Activated naive CD8-positive, alpha-beta T cell treated with anti-CD3 and anti-CD28 coated beads, Interleukin-2, amount 10 ng/mL, durations not matched to agents 7 days and 5 days (primary cell): ENCODE results near the gene SLCO2A1. TPM values are rescaled to one million over a fixed set of nuclear protein-coding genes. Genes with fewer than 3 reads are reported as not detected.

Source experiments
- ATAC-seq: fragments of 150-1000 bp; cut with Tn5 transposase; one replicate; pipeline ENCODE4 v1.10.0; 2021; ENCODE audit warnings: low read depth, moderate library complexity
- POLR2A ChIA-PET: fragments of 350-600 bp; sonication (Branson Sonifier 250); formaldehyde crosslinking; loops from one replicate; lab custom pipeline; 2021; ENCODE audit warnings: antibody characterized with exemption; lab: Charles Lee
- DNase-seq: peaks from one replicate; pipeline ENCODE4 v3.0.0; 2021
- H3K27ac Mint-ChIP-seq: one replicate; pipeline ENCODE4 v1.8.0; 2022; ENCODE audit warnings: mild to moderate bottlenecking, mixed read lengths
- H3K27me3 Mint-ChIP-seq: one replicate; pipeline ENCODE4 v1.8.0; 2022; ENCODE audit warnings: mild to moderate bottlenecking, moderate library complexity, mixed read lengths
- H3K36me3 Mint-ChIP-seq: one replicate; pipeline ENCODE4 v1.8.0; 2021; ENCODE audit warnings: mild to moderate bottlenecking, mixed read lengths
- H3K4me1 Mint-ChIP-seq: one replicate; pipeline ENCODE4 v1.8.0; 2021; ENCODE audit warnings: mixed read lengths
- H3K4me3 Mint-ChIP-seq: one replicate; pipeline ENCODE4 v1.8.0; 2022; ENCODE audit warnings: mild to moderate bottlenecking, moderate library complexity, mixed read lengths
- H3K9me3 Mint-ChIP-seq: one replicate; pipeline ENCODE4 v1.8.0; 2021; ENCODE audit warnings: mixed read lengths
- total RNA-seq, 2 experiments: library from RNA; stranded (reverse); gene quantifications; one replicate each; pipeline ENCODE4 v1.2.3, GENCODE V29; 2021

The SLCO2A1 gene
- total RNA-seq, 2 experiments from 2014 or later: not detected

DNA sequence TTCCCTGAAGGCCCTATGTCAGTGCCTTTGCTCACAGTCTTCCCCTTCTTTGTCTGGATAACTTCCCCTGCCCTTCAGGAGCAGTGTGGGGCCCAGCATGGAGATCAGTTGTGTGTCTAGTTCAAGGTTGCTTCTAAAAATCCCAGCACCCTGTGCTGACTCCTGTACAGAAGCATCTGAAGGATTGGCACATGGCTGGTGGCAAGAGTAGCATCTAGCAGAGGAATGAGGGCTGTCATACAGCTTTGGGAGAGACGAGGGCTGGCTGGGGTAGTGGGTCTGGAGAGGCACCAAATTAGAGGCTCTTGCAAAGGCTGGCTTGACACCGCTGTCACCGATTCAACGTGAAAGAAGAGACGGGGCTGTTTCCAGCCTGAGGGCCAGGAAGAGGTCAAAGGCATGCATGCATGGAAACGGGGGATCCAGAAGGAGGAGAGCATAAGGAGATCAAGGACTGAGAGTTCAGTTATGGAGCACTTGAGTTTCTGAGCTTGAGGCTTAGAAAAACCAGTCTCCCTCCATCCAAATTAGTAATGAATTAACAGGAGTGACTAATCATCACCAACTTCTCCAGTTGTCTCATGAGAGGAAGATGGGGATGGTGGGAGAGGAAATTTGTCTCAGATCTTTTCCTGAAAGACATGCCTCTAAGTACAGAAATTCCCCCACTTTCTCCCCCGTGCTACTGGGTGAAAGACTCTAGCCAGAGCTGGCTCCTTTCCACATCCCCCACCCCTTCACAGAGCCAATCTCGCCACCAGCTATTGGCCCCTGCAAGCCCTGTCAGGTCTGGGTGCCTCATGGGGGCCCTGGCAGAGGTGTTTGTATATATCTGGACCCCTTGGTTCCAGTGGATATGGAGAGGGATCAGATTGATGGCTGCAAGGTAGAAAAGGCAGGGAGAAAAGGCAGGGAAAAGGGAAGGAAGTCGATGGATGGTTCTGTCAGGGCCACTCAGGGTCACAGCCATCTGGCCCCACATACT is 45.9 kb downstream of the SLCO2A1 start:
- no peak for ATAC-seq
- DNase-seq: no peak
- H3K27me3 Mint-ChIP-seq: peaks cover 8% of the 10 kb centered on the region
- no peaks in the 10 kb centered on the region for H3K9me3 Mint-ChIP-seq
- H3K36me3 Mint-ChIP-seq: no peaks in the 10 kb centered on the region
- no peak overlapping the region for H3K4me3 Mint-ChIP-seq
- no peak overlapping the region for H3K27ac Mint-ChIP-seq
- POLR2A ChIA-PET: no interaction called here
- H3K4me1 Mint-ChIP-seq: no peaks in the 10 kb centered on the region

DNA sequence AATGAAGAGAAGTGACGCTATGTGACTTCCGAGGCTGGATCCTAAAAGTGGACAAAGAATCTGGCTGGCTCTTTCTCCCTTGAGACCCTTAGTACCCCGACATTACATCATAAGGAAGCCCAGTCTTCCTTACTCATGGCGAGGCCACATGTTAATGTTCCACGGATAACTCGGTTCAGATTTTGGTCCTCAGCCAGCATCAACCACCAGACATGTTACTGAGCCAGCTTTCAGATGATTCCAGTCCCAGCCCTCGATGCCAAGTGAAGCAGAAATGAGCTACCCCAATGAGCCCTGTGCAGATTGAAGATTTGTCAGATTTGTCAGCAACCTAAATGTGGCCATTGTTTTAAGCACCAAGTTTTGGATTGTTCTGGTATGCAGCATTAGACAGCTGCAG is 46.6 kb downstream of the SLCO2A1 start:
- Mint-ChIP-seq H3K27ac (no peak overlapping the region), H3K9me3 (no peaks in the 10 kb centered on the region), H3K4me3 (no peak overlapping the region), H3K4me1 (no peaks in the 10 kb centered on the region), H3K27me3 (peaks cover 6% of the 10 kb centered on the region), H3K36me3 (no peaks in the 10 kb centered on the region)
- POLR2A ChIA-PET: no interaction called here
- no peak for DNase-seq
- ATAC-seq: no peak

DNA sequence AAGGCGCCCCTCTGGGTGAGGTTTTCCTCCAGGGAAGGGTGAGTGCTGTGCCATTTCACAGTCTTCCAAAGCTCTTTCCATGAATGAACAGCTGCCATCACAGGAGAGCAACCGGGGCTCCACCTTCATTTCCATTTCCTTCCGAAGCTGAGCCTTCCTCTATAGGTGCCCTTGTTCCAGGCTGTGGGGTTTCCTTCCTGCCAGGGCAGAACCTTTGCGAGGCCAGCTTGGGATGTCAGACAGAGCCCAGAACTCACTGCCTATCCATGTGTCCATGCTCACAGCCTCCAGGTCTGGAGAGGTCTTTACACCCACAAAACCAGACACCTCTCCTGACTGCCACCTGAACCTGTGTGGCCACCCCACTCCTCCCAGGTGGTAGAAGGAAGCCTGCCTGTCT is 49.2 kb downstream of the SLCO2A1 start:
- H3K9me3 Mint-ChIP-seq: no peaks in the 10 kb centered on the region
- ATAC-seq (no peak), DNase-seq (no peak)
- no peak overlapping the region for H3K4me3 Mint-ChIP-seq
- H3K27ac Mint-ChIP-seq: no peak overlapping the region
- POLR2A ChIA-PET: no interaction called here
- no peaks in the 10 kb centered on the region for H3K4me1 Mint-ChIP-seq
- H3K36me3 Mint-ChIP-seq: no peaks in the 10 kb centered on the region
- H3K27me3 Mint-ChIP-seq: peaks cover 6% of the 10 kb centered on the region

GRCh38 chr3:133980035-133980434 is 49.7 kb downstream of the SLCO2A1 start:
- Mint-ChIP-seq H3K9me3 (no peaks in the 10 kb centered on the region), H3K27ac (no peak overlapping the region), H3K36me3 (no peaks in the 10 kb centered on the region), H3K4me3 (no peak overlapping the region), H3K27me3 (peaks cover 6% of the 10 kb centered on the region), H3K4me1 (no peaks in the 10 kb centered on the region)
- POLR2A ChIA-PET: no interaction called here
- ATAC-seq: no peak
- DNase-seq: no peak

GRCh38 chr3:133979553-133979952 is 50.2 kb downstream of the SLCO2A1 start:
- no peaks in the 10 kb centered on the region for H3K36me3 Mint-ChIP-seq
- no peak overlapping the region for H3K4me3 Mint-ChIP-seq
- no peaks in the 10 kb centered on the region for H3K9me3 Mint-ChIP-seq
- no peak overlapping the region for H3K27ac Mint-ChIP-seq
- H3K4me1 Mint-ChIP-seq: no peaks in the 10 kb centered on the region
- peaks cover 8% of the 10 kb centered on the region for H3K27me3 Mint-ChIP-seq
- POLR2A ChIA-PET: no interaction called here
- DNase-seq: no peak
- no peak for ATAC-seq

DNA sequence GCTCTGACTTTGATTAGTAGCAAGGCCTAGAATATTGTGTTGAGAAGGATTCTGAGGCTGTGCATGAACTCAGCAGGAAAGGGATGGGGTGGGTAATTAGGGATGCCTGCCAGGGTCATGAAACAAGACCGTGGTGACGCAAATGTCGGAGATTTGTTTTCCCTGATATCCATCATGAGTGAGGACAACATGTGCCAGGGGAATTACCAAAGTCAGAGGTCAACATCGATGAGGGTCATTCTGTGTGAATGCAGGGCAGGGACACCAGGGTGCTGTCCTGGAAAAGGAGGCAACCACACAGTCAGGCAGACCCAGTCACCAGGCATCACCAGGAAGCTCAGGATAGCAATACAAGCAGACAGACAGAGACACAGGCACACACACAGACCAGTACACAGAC is 52.2 kb downstream of the SLCO2A1 start:
- H3K4me3 Mint-ChIP-seq: no peak overlapping the region
- DNase-seq: no peak
- H3K4me1 Mint-ChIP-seq: no peaks in the 10 kb centered on the region
- ATAC-seq: no peak
- POLR2A ChIA-PET: no interaction called here
- H3K9me3 Mint-ChIP-seq: no peaks in the 10 kb centered on the region
- no peak overlapping the region for H3K27ac Mint-ChIP-seq
- peaks cover 5% of the 10 kb centered on the region for H3K27me3 Mint-ChIP-seq
- H3K36me3 Mint-ChIP-seq: no peaks in the 10 kb centered on the region

DNA sequence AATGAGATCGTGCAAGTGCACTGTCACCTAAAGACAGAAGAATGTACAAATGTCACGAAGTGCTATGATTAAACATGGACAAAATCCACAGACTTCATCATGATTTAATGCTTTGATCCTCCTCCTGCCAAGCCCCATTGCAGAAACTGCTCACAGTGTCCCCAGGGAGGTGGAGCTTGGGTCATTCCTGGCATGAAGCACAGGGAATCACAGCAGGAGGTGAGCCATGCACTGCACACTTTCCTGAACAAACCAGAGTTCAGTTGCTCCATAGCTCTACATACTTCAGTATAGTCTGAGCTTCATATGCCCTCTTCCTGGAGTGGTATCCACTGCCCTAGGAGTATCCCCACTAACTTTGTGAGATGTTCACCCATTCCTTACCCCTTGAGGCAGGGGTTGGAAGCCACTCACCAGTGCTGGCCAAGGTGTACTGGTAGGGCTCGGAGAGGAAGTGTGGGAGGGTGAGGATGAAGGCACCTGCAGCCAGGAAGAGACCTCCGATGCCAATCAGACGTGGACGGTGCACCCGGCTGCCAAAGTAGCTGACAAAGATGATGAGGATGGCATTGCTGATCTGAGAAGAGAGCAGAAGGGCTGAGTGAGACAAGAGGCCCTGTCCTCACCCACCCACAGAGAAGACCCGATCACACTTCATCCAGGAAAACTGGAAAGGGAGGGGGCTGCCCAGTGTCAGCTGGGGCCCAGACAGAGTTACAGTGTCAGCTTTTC is 56.3 kb downstream of the SLCO2A1 start:
- Mint-ChIP-seq H3K4me1 (no peaks in the 10 kb centered on the region), H3K9me3 (no peaks in the 10 kb centered on the region), H3K27ac (no peak overlapping the region), H3K36me3 (no peaks in the 10 kb centered on the region), H3K27me3 (peaks cover 4% of the 10 kb centered on the region), H3K4me3 (no peak overlapping the region)
- POLR2A ChIA-PET: no interaction called here
- ATAC-seq: no peak
- no peak for DNase-seq

DNA sequence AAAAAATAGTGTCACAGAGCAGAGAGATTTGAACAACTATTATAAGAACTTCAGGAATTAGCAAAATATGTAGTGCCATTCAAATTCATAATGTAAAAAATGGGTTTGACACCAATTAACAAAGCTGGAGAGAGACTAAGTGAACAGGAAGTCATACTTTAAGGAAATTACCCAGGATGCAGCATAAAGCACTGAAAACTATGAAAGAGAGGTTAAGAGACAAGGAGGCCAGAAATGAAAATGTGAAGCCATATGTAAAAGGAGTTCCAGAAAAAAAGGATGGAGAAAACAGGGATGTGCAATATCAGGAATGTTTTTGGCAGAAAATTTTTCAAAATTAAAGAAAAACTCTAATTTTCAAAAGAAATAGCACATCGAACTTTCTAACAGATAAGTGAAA is 57.6 kb downstream of the SLCO2A1 start:
- DNase-seq: no peak
- POLR2A ChIA-PET: no interaction called here
- Mint-ChIP-seq H3K27me3 (peaks cover 8% of the 10 kb centered on the region), H3K36me3 (no peaks in the 10 kb centered on the region), H3K4me3 (no peak overlapping the region), H3K4me1 (no peaks in the 10 kb centered on the region), H3K9me3 (no peaks in the 10 kb centered on the region), H3K27ac (no peak overlapping the region)
- no peak for ATAC-seq

GRCh38 chr3:133970916-133971315 is 58.8 kb downstream of the SLCO2A1 start:
- no peaks in the 10 kb centered on the region for H3K4me1 Mint-ChIP-seq
- POLR2A ChIA-PET: no interaction called here
- DNase-seq (no peak), ATAC-seq (no peak)
- no peaks in the 10 kb centered on the region for H3K36me3 Mint-ChIP-seq
- no peaks in the 10 kb centered on the region for H3K9me3 Mint-ChIP-seq
- peaks cover 8% of the 10 kb centered on the region for H3K27me3 Mint-ChIP-seq
- no peak overlapping the region for H3K27ac Mint-ChIP-seq
- H3K4me3 Mint-ChIP-seq: no peak overlapping the region

DNA sequence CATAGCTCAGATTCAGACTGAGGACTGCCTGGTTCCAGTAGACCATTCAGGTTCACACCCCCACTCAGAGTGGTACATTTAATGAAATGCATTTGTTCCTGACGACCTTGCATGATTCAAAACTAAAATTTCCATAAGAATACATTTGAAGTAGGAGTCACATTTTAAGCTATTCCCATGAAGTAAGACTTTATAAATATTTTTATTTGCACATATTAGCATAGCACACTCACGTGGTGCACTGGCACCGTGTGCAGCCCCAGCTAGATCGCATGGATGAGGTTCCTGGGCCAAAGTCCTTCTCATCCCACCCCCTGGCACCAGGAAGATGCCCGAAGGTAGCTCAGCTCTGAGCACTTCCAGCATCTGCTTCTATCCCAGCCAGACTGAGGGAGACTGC is 59.4 kb downstream of the SLCO2A1 start:
- POLR2A ChIA-PET: no interaction called here
- no peak overlapping the region for H3K4me3 Mint-ChIP-seq
- H3K4me1 Mint-ChIP-seq: peaks cover under 1% of the 10 kb centered on the region
- H3K9me3 Mint-ChIP-seq: no peaks in the 10 kb centered on the region
- peaks cover 8% of the 10 kb centered on the region for H3K27me3 Mint-ChIP-seq
- DNase-seq (no peak), ATAC-seq (no peak)
- no peaks in the 10 kb centered on the region for H3K36me3 Mint-ChIP-seq
- no peak overlapping the region for H3K27ac Mint-ChIP-seq

DNA sequence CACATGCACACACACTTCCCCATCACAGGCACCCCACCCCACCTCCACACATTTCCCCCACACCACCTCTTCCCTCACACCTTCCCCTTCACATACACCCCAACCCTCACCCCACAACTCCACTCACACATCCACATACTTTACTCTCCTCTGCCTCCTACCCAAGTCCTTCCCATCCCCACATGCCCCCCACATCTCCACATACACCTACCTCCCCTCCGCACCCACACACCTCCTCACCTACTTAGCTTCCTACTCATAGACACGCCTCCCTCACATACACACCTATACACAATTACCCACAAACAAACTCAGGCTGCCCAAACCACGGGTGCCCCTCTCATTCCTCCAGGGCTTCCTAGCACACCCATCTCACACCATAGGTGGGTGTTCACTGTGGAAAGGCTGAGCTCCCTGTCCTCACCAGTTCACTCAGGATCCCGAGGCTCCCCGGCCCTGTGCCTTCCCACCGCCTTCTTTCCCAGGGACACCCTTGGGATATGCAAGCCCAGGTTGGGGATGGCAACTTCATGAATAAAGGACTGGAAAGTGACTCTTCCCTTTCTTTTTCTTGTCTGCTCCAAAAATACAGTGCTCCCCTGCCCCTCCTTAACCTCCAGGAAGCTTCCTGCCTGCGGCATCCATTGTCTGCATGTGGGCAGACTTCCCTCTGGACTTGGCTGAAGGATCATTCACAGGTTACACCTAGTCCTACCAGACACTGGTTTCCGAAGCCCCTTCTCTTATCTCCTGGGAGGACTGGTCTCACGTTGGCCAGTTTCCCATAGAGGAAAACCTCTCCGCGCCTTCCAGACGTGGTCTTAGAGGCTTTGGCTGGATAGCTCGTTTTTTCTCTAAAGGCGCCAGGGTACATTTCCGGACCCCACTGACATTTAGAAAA is 61.5 kb downstream of the SLCO2A1 start:
- Mint-ChIP-seq H3K9me3 (no peaks in the 10 kb centered on the region), H3K4me1 (peaks cover 3% of the 10 kb centered on the region), H3K27ac (no peak overlapping the region), H3K36me3 (no peaks in the 10 kb centered on the region), H3K27me3 (peaks cover 7% of the 10 kb centered on the region), H3K4me3 (no peak overlapping the region)
- ATAC-seq (no peak), DNase-seq (no peak)
- POLR2A ChIA-PET: no interaction called here

DNA sequence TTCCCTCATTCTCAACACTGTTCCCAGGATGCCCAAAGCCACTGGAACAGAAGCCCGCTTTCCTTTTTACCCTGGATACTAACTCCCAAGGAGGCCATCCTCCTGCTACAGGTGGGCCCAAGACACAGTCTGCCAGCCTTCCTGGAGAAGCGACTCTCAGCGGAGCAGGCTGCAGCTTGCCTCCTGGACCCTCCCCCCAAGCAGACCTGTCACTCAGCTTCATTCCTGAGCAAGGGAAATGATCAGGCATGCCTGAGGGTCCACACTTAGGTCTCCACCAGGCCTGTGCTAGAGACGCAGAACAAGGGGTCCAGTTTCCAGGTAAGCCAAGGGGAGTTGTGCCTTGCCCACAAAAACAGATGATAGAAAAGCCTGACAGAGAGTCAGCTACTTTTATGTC is 62.8 kb downstream of the SLCO2A1 start:
- Mint-ChIP-seq H3K4me3 (no peak overlapping the region), H3K4me1 (peaks cover 3% of the 10 kb centered on the region), H3K9me3 (no peaks in the 10 kb centered on the region), H3K27me3 (peaks cover 7% of the 10 kb centered on the region), H3K27ac (no peak overlapping the region), H3K36me3 (no peaks in the 10 kb centered on the region)
- POLR2A ChIA-PET: no interaction called here
- no peak for ATAC-seq
- no peak for DNase-seq

GRCh38 chr3:133965906-133966305 is 63.8 kb downstream of the SLCO2A1 start:
- Mint-ChIP-seq H3K36me3 (no peaks in the 10 kb centered on the region), H3K9me3 (no peaks in the 10 kb centered on the region), H3K4me1 (peaks cover 3% of the 10 kb centered on the region), H3K4me3 (no peak overlapping the region), H3K27me3 (peaks cover 7% of the 10 kb centered on the region), H3K27ac (no peak overlapping the region)
- POLR2A ChIA-PET: no interaction called here
- ATAC-seq (no peak), DNase-seq (no peak)
